LHCN-M2 (cell line): ENCODE results near the gene UBASH3A. TPM values are rescaled to one million over a fixed set of nuclear protein-coding genes. Genes with fewer than 3 reads are reported as not detected.

Experiments used
- DNase-seq: peaks from one replicate; pipeline ENCODE4 v3.0.0-alpha.2; 2012; ENCODE audit warnings: low read depth
- polyA plus RNA-seq: library from polyadenylated mRNA; unstranded; fragments of >200 nt; gene quantifications from one replicate; pipeline ENCODE4 v1.2.1, GENCODE V29; 2012; ENCODE audit warnings: missing spikeins
- total RNA-seq: library from RNA; depleted of rRNA; stranded (reverse); fragments of >200 nt; gene quantifications from 2 replicates; pipeline ENCODE4 v1.2.3, GENCODE V29; 2014; rRNA removed

UBASH3A gene, protein sequence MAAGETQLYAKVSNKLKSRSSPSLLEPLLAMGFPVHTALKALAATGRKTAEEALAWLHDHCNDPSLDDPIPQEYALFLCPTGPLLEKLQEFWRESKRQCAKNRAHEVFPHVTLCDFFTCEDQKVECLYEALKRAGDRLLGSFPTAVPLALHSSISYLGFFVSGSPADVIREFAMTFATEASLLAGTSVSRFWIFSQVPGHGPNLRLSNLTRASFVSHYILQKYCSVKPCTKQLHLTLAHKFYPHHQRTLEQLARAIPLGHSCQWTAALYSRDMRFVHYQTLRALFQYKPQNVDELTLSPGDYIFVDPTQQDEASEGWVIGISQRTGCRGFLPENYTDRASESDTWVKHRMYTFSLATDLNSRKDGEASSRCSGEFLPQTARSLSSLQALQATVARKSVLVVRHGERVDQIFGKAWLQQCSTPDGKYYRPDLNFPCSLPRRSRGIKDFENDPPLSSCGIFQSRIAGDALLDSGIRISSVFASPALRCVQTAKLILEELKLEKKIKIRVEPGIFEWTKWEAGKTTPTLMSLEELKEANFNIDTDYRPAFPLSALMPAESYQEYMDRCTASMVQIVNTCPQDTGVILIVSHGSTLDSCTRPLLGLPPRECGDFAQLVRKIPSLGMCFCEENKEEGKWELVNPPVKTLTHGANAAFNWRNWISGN
- total RNA-seq, result not detected in 2 replicates
- not detected for polyA plus RNA-seq

DNA sequence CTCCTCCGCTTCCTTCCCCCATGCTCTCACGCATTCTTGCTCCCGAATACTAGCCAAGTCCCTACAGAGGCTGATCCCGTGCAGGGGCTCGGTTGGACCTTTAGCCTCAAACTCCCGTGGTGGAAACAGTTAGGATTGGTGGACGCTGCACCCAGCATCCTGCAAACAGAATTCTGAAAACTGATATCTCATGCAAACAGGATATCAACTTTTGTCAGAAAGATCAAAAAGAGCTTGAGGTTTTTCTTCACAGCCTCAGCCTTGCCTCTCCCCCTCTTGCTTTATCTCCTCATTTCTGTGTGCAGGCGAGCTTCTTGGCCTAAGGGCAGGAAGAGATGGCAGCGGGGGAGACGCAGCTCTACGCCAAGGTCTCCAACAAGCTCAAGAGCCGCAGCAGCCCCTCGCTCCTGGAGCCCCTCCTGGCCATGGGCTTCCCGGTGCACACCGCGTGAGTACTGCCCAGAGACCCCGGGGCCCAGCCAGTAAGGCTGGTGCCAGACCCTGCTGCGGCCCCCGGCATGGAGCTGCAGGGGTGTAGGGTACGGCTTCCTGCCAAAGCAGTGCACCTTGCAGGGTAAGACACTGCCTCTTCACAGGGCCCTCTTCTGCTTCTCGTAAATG is at the start of gene UBASH3A:
TSS of gene UBASH3A (plus strand) at position 292 of the 621 bp plus-strand sequence. CDS start at position 336, 44 bp downstream.
- DNase-seq, result no peak

DNA sequence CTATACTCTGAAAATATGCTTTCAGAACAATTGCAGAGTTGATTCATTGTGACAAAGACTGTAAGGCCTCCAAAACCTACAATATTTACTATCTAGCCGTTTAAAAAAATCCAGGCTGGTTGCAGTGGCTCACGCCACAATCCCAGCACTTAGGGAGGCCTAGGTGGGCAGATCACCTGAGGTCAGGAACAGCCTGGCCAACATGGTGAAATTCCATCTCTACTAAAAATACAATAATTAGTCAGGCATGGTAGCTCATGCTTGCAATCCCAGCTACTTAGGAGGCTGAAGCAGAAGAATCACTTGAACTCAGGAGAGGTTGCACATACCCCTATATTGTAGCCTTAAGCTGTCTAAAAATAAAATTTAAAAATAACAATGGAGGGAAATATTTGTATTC is 47.7 kb upstream of the UBASH3A start:
- no peak for DNase-seq

DNA sequence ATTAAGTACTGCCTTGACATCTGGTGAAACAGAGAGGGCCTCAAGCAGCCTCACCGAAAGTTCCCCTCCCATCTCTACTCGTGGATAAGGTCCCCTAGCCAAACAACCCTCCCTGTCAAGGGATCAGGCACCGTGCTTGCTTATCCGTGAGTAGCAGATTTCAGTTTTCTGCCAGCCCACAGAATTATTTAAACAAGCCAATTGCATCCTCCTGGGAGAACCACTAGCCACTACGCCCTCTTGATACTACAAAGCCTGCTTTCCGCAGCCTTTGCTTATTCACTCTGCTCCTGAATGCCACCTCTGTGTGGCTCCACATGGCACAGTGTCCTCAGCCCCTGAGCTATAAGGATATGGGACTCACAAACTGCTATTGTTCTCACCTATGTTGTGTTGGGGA is 47.1 kb upstream of the UBASH3A start:
- no peak for DNase-seq

DNA sequence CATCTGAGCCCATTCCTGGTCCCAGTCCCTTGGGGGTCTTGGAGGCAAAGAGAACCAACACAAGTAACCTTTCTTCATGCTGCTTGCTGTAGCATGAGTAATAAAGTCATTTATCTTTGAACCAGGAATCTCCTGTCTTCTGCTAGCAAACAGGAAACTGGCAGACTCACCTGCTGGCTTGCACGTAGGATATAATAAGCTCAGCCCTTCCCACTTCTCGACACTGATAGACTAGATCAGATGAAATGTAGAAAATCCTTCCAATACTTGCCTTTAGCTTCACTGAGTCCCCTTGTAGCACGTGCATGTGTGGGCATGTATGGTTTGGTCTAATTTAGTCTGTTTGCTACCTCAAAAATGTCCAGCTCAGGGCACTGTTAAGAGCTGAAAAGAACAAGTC is 46.4 kb upstream of the UBASH3A start:
- DNase-seq, result no peak

DNA sequence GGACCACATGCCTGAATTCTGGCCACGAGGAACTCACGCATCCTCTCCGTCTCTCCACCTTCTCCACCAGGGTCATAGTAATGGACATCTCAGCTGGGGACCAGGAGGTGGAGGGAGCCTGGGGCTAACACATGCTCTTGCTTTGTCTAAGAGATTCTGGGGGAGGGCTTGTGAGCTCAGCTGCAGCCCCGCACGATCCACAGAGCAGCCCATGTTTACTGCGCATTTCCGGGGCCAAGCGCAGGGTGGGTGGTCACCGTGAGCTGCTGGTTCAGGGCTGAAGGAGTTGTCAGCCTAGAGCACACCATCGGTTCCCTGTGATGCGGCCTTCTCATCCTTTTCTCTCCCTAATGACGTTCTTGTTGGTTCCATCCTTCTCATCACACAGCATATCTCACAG is 45.4 kb upstream of the UBASH3A start:
- no peak for DNase-seq

DNA sequence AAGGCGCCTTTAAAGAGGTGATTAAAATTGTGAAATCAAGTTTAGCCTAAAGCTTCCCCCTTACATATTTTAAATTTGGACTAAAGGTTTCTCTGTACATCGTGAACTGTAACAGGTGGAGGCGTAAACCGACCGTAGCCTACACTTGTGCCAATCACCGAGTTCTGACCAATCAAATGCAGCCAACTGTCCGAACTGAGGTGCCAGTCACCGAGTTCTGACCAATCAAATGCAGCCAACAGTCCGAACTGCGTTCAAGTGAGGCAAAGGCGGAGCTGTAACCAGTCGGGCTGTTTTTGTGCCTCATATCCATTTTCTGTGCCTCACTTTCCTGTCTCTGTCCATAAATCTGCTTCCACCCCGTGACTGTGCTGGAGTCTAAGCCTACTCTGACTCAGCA is 44.8 kb upstream of the UBASH3A start:
- DNase-seq, result no peak

DNA sequence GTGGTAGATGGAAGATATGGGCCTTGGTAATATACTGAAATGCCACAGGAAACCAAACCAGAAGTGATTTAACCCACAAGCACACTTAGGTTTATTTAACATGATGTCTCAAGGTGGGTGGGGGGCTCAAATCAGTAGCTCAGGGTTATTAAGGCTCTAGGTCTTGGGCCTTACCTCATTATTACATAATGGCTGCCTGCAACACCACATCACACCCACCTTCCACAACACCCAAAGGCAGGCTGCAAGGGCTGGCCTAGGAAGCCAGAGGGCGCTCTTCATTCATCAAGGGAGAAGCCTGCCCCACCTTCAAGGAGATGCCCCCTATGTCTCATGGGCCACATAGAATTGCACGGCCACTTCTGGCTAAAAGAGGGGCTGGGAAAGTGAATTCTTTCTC is 43.4 kb upstream of the UBASH3A start:
- DNase-seq, result no peak

DNA sequence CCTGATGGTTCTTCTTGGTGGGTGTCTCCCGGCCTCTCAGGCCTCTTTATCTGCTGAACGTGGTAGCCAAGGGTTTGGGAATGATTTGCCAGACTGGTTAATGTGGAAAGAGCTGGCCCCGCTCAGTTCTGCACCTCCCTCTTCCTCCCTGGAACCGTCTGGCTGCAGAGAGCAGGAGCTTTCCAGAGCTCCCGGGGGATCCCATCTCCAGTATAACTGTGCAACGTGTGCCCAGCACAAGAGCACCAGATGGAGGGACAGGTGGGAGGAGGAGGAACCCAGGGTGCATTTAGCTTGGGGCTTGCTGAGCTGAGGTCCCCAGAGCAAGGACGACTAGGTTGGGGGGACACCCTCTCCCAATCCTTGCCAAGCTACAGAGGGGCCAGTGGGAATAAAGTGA is 42.4 kb upstream of the UBASH3A start:
- no peak for DNase-seq

DNA sequence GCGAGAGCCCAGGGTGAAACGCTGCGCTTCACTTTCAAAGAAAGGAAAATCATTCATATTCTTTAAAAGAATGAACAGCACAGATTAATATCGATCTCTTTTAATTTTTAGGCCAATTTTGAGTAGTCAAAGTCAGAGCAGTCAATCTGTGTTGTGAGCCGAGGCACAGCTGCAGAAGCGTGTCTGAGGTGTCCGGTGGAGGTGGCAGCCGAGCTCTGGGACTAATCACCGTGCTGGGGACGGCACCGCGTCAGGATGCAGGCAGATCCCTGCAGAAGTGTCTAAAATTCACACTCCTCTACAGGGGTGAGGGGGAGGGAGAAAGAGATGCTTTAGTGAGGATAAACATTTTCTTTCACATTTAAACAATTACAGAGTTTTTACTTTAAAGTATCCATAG is 41.5 kb upstream of the UBASH3A start:
- no peak for DNase-seq

DNA sequence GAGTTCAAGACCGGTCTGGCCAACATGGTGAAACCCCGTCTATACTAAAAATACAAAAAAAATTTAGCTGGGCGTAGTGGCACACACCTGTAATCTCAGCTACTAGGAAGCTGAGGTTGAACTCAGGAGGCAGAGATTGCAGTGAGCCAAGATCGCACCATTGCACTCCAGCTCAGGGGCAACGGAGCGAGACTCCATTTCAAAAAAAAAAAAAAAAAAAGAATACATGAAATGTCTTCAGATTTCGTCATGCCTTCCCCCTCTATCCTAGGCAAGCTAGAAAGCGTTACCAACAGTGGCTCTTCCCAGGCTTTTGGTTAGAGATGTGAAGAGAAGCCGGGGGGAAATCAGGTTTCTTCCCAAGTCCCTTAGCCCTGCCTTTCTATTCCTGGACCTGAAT is 41.0 kb upstream of the UBASH3A start:
- no peak for DNase-seq

DNA sequence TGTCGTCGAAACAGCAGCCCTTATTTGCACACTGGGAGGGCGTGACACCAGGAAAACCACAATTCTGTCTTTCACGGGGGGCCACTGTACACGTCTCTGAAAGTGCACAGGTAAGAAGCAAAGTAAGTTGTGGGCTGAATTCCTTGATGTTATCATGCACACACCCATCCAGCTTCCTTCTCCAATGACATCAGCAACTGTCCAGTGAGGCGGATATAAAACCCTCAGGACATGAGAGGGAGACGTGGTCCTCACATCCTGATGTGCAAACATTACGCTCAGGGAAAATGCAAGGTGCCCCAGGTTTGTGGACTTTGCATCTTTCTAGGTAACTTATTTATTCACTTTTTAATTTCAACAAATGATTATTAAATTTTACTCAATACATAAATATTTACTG is 40.4 kb upstream of the UBASH3A start:
- no peak for DNase-seq

DNA sequence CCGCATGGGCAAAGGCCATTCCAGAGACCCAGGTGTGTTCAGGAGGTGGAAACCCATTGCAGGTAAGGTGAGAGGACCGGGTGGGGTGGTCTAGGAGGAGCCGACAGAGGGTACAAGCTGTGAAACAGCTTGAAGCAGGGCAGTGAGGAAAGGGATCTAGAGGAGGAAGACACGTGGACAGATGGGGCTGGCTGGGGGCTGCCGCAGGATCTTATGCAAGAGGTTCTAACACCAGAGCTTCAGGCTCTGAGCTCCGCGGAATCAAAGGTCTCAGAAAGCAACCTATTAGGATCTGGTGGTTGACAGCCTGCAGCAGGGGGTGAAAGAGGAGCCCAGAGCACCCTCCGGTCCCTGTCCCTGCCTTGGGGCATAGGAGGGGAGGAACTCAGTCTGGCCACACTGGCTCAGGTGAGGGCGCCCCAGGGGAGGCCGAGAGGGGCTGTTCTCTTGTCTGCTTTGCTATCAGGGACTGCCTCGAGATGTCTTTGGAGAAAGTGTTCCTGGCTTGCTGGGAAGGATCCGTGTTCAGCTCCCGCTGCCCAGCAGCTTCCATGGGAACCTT is 39.3 kb upstream of the UBASH3A start:
- DNase-seq, result no peak

DNA sequence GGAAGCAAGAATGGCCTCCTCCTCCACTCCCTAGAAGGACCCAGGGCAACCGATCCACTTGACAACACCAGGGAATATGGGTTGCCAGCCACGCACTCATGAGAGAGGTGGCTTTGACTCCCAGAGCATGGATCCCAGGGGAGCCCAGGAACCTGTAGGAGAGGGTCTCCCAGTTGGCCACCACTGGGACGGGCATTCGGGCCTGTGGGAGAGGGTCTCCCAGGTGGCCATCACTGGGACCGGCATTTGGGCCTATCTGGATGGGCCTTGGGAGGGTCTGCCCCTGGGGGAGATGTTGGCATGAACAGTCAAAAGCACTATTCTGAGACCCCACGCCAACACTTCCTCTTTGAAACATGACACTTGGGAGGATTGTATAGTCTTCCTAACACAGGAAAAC is 37.9 kb upstream of the UBASH3A start:
- DNase-seq, result no peak

DNA sequence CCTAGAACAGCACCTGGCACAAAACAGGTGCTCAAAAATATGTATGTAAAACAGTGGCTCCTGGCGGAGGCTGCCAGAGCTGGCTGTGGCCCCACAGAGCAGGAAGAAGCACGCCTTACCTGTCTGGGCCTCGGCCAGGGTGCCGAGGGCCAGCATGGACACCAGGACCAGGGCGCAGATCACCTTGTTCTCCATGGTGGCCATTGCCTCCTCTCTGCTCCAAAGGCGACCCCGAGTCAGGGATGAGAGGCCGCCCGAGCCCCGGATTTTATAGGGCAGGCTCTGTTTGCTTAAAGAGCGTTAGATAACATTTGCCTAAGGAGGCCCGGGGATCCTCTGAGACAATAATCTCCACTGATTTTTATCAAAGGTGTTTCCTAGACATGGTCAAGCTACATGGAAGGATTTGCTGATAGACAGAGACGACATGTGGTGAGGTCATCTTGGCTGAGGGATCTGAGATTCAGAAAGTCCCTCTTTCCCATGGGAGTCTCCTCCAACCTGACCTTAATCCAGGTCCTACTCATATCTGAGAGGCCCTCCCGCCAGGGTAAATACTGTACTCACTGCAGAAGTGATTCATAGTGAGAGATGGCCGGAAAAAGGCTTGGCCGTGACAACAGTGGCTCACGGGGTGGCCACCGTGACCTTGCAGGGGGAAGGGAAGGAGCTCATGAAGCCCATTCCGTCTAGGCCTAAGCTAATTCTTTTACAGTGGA is 37.3 kb upstream of the UBASH3A start, which contains the start of gene TFF1:
TSS of gene TFF1 (minus strand) at position 244 of the 719 bp plus-strand sequence. CDS start at position 204, 40 bp downstream.
- no peak for DNase-seq

DNA sequence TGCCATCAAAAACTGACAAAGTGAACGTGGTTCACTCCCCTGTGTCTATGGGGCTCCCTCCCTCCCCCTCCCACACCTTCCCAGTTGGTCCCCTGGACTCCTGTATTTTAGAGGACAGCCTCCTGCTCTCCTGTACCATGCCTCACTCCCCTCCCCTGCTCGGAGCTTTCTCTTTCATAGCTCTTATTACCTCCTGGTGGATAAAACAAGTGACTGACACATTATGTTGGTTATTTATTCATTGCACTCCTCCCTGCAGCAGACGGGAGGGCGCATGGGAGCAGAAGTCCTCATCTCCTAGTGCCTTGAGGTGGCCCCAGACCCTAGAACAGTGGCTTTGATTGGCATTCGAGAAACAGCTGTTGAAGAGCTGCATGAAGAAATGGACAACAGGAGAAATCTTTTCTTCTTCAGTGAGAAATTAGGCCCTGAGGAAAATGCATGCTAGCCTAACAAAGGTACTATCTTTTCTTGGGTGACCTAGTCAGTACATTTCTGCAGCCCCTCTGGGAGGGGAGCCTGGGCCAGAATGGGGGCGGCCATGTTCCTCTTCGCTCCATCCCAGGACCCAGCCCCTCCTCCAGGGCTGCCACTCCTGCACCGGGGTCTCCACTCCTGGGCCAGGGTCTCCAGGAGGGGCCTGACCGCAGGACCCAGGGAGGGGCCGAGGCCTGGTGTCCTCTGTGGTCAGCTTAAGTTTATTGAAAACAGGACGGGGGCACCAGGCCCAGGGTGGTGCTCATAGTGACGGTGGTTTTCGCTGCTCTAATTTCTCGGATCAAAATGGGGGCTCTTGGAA is 36.1 kb upstream of the UBASH3A start:
- DNase-seq, result no peak

DNA sequence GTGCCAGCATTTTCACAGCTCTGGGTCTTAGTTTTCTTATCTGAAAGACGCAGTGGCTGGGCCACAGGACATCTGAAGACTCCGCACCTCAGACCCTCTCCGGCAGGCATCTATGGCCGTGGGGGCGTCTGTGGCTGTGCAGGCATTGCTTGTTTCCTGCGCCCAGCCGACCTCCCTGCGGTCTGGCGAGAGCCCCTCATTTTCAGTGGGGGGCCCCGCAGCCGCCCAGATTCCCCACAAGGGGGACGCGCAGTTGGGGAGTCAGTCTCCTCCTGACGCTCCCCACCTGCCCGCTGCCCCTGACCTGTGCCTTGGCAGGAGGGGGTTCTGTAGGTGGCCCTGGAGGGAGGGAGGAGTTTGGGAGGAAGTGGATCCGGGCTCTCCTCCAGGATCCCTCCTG is 33.9 kb upstream of the UBASH3A start:
- no peak for DNase-seq

DNA sequence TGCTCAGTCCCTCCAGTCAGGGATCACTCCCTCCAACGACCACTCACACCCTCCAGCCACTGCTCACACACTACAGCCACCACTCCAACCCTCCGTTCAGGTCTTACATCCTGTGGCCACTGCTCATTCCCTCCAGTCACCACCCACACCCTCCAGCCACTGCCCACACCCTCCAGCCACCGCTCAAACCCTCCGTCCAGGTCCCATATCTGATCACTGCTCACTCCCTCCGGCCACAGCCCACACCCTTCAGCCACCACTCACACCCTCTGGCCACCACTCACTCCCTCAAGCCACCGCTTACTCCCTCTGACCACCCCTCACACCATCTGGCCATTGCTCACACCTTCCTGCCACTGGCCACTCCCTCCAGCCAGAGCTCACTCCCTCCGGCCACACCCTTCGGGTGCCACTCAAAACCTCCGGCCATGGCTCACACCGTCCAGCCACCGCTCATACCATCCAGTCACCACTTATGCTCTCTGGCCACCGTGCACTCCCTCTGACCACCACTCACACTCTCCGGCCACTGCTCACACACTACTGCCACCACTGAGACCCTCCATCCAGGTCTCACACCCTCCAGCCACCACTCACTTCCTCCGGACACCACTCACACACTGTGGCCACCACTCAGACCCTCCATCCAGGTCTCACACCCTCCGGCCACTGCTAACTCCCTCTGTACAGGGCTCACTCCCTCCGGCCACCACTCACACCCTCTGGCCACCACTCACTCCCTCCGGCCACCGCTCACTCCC is 32.6 kb upstream of the UBASH3A start:
- DNase-seq, result no peak

DNA sequence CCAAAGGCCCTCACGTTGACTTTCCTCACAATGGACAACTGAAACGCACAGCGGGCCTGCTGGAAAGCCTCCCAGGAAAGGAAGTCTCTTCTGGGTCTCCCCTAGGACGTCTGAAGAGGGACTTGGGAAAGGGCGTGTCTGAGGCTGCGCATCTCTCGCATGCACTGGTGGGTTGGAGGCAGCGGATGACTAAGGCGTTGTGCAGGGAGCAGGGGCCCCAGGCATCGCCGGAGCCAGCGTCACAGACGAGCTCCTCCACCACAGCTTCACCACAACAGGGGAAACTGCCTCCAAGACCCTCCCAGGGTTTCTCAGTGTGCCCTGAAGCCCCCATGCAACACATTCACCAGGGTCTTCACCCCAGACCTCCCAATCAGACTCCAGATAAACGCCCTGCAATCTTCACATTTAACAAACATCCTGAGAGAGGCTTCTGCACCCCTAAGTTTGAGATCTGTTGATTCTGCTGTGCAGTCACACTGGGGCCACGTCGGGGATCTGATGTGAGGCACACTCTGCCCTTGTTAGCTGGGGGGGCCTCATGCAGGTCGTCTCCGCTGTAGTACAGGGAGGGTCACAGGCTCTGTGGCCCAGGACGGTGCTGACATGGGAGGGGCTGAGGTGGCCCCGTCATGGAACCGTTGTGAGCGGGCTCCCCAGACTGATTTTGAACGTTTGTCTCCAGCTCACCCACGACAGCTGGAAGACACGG is 30.4 kb upstream of the UBASH3A start:
- no peak for DNase-seq

DNA sequence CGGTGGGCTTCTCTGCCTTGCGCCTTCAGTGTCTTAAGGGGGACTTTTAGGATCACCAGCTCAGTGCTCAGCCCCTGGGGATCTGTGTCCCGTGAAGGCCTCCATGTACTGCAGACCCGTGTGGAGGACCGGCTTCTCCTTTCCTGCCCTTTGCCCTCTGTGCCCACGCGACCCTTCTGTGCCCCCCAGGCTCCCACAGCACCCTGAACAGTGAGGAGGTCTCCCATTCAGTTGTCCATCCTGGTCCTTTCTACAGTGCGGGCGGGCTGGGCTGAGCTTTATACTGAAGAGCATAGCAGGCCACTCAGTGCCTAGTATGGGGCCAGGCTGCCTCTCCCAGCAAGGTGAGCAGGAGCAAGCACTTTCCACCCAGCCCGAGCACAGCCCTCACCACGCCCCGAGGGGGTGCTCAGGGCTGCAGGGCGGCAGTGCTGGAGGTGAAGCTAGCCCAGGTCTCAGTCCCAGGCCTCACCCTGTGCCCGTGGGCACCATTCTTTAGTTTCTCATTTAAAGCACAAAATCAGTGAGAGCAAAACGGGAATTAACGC is 29.7 kb upstream of the UBASH3A start:
- DNase-seq, result no peak
